Measurements from ENCODE around the gene TTC31. TPM values are rescaled to one million over a fixed set of nuclear protein-coding genes. Genes with fewer than 3 reads are reported as not detected.
A peak's percentile ranks its signal among the peaks of the same experiment; 100 is the strongest.

TTC31 gene
- polyA plus RNA-seq, 3 donors = 24.4 to 26.6 (median 24.9) TPM

DNA sequence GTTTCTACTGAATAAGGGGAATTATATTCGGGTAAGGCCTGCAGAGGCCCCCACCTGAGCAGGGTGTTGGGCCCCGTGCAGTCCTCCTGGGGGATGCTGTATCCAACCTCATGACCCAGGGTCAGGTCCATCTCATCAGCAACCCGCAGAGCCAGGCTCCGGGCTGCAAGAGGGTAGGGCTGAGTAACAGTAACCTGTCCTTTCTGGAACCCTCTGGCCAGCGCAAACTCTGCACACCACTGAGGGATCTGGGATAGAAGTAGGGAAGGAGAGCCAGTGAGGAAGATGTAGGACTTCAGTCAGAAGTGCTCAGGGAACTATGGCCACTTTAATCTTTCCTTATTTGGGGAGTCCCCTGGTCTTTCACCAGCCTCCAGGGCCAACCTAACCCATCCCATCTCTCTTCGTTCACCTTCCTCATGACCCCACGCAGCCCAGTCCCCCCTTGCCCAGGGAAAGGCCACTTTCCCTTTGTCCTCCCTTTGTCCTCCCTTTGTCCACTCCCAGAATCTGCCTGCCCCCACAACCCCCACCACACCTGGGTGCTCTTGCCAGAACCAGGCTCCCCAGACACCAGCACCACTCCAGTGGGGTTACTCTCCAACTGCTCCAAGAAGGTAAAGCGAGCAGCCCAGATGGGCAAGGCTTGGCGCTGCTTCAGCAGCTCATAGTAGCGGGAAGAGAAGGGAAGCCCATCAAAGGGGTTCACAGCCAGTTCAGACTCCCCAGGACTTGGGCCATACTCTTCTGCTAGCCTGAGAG, 42.3 kb downstream of the TTC31 start:
- no peak for DNase-seq (ENCODE audit: low read depth in 3 of 3, low spot score in 2 of 3)

GRCh38 chr2:74525717-74526648, 43.1 kb downstream of the TTC31 start, which contains the start of gene DQX1:
Gene DQX1 (minus strand): TSS chr2:74526231. CDS start chr2:74525729, 502 bp downstream.
- no peak for DNase-seq (ENCODE audit: low read depth in 3 of 3, low spot score in 2 of 3)

DNA sequence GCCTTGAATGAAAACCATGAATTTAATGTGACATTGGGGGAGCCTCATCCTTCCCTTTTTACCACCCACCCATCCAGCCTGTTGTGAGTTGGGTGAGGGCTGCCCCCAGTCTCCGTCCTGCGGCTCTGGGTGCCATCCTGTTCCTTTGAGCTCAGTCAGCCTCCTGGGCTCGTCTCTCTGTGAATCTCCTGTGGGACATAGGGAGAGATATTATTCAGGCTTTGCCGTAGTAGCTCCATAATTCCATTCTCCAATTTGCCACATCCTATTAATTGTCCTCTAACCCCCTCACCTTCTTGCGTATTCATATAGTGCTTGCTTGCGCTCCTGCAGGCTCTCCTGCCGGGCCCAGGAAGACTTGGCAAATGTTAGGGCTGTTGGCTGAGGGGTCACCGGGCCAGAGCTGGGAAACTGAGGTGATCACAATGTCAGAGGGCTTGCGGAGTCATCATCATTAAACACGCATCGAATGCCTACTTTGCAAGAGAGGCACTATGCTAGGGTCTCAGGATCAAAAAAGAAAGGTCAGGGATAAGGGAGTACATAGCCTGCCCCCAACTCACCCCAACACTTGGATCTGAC, 43.9 kb downstream of the TTC31 start:
- no peak for DNase-seq (ENCODE audit: low read depth in 3 of 3, low spot score in 2 of 3)

DNA sequence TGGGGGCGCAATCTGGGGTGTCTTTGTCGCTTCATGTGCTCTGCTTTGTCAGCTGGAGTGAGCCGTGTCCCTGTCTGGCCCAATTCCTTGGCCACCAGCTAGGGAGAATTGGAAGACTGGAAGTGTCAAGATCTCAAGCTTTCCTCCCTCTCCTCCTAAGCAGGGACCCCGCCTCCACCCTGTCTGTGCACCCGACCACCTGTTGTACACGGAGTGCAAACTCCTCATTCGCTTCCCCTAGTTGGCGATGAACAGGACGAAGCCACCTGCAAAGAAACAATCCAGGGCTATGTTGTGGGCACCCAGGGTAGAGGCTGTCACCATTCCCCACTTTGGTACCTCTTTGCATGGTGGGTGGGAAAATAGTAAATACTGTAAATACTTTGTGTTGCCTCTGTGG, 44.9 kb downstream of the TTC31 start:
- no peak for DNase-seq (ENCODE audit: low read depth in 3 of 3, low spot score in 2 of 3)

DNA sequence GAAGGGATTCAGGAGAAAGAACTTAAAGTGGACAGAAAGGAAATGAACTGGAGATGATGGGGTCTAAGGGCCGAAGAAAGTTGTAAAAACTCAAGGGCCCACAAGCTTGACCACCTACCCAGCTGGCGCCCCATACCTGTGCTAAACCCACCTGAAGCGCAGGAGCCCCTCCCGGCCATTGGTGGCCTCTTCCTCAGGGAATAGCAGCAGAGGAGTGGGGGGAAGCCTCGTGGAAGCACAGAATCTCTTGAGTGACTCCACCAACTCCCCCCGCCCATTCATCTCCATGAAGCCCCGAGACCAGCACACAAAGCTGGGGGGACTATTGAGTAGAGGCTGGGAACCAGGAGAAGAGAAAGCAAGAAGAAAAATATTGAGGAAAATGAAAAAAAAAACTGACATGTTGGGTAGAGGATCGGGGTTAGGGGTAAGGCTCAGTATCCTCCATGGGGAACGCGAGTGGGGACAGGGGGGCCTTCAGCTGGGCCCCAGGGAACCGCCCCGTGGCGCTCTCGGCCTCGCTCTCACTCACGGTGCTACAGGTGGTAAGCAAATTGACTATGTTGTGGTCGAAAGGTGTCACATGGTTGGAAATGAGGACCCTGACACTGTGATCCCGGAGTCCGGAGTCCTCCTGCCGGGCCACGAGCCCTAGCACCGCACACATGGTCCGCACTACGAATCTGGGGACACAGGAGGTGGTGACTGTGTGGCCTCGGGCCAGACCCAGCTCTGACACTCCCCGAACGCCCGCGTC, 45.9 kb downstream of the TTC31 start:
- no peak for DNase-seq (ENCODE audit: low read depth in 3 of 3, low spot score in 2 of 3)

- peak; percentile 92 to 98 (median 95) for DNase-seq (ENCODE audit: low read depth in 3 of 3, low spot score in 2 of 3)
Measured at GRCh38 chr2:74529357-74530238, 46.7 kb downstream of the TTC31 start, which contains the start of the genes AUP1 and HTRA2. Gene AUP1 (minus strand): TSS chr2:74529706. CDS start chr2:74529629, 77 bp downstream. Gene HTRA2 (plus strand): TSS chr2:74529933. CDS start chr2:74530007, 74 bp downstream.

GRCh38 chr2:74530239-74531187, 47.6 kb downstream of the TTC31 start:
- no peak for DNase-seq (ENCODE audit: low read depth in 3 of 3, low spot score in 2 of 3)

- DNase-seq (ENCODE audit: low read depth in 3 of 3, low spot score in 2 of 3) = no peak
Measured at GRCh38 chr2:74531666-74532065, 48.8 kb downstream of the TTC31 start.

DNA sequence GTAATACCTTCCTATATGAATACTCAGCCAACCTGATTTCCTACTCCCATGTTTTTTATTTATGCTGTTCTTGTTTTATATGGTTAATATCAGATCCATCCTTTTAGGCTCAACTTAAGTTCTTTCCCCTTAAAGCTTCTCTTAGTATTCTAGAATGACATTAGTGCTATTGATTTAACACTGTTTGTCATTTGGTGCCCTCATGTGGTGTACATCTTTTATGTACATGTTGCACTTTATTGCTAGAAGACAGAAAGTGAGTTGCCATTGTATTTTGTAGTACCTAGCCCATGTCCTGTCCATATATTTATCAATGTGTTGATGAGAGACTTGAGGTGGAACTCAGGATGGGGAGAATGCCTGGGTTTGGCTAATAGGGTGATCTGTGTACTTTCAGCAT, 49.3 kb downstream of the TTC31 start:
- no peak for DNase-seq (ENCODE audit: low read depth in 3 of 3, low spot score in 2 of 3)

- no peak for DNase-seq (ENCODE audit: low read depth in 3 of 3, low spot score in 2 of 3)
Measured at GRCh38 chr2:74533464-74533863, 50.6 kb downstream of the TTC31 start.

GRCh38 chr2:74534411-74534810, 51.5 kb downstream of the TTC31 start:
- DNase-seq (ENCODE audit: low read depth in 3 of 3, low spot score in 2 of 3) = no peak

DNA sequence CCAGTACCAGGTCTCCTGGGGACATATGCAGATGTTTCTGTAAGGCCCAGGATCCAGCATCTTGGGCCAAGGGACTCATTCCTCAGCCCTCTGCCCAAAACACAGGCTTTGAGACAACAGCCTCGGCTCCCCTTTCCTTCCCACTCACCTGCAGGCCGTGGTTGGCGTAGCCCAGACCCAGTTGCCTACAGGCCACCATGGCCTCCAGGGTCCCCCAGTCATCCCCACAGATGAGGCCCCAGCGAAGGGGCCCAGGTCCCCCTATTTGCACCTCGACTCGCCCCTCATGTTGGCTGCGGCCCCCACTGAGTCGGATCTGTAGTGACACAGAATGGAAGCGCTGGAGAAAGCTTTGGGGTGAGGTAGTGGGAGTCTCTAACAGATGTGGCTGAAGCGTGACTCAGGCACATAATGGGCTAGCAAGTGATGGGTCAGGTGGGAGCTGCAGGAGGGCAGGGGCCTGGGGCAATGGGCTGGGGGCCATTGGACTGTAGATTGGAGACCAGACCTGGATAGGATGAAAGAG, 52.6 kb downstream of the TTC31 start:
- DNase-seq (ENCODE audit: low read depth in 3 of 3, low spot score in 2 of 3) = no peak

DNA sequence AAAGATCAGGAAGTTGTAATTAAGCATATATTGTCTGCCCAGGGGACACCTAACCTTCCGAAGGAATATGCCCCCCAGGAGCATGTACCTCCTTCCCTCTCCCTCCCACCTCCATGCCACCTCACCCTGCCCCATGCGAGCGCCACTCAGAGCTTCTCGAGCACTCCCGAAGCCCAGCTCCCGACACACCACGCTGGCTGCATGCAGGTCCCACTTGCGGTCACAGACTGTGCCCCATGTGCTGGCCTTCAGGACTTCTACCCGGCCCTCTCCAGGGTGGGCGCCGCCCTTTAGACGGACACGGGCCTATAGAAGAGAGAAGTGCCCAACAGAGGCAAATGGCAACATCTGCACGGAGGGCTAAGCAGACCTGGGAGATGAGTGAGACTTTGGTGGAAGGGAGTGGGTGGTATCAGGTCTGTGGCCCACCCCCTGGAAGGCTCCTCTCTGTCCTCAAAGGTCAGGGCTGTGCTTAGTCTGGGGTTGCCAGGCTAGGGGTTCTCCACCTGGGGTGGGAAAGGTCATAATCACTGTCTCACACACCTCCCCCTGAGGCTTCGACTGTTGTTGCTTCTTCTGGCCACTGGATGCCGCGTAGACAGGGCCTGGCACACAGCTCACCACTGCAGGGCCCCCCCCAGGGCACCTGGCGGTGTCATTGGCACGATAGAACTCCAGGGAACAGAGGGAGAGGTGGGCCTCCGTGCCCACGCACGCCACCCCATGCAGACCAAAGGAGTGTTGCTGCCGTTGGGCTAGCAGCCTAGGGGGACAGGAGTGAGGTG, 53.5 kb downstream of the TTC31 start:
- no peak for DNase-seq (ENCODE audit: low read depth in 3 of 3, low spot score in 2 of 3)

GRCh38 chr2:74537140-74537539, 54.3 kb downstream of the TTC31 start:
- no peak for DNase-seq (ENCODE audit: low read depth in 3 of 3, low spot score in 2 of 3)

- DNase-seq (ENCODE audit: low read depth in 3 of 3, low spot score in 2 of 3) = no peak
Measured at GRCh38 chr2:74538881-74539339, 56.0 kb downstream of the TTC31 start.

GRCh38 chr2:74540291-74540690, 57.4 kb downstream of the TTC31 start:
- DNase-seq (ENCODE audit: low read depth in 3 of 3, low spot score in 2 of 3) = no peak

- DNase-seq (ENCODE audit: low read depth in 3 of 3, low spot score in 2 of 3) = no peak
Measured at GRCh38 chr2:74542978-74543377, 60.1 kb downstream of the TTC31 start.
